OCI-LY1 (cell line): ENCODE measurements around the gene KAT7.

ENCODE experiments used
- H2AFZ ChIP-seq: fragments of 200-600 bp; sonication (generic), shearing (Covaris generic); 2 replicates; pipeline ENCODE4 v1.6.0; 2014; ENCODE audit warnings: antibody characterized with exemption, mild to moderate bottlenecking, low read length
- H3F3A ChIP-seq: fragments of 200-600 bp; sonication (generic), shearing (Covaris generic); 2 replicates; pipeline ENCODE4 v1.6.0; 2014; ENCODE audit warnings: mild to moderate bottlenecking, antibody characterized with exemption, low read length, moderate library complexity; ENCODE audit not compliant: insufficient read depth
- H3K27ac ChIP-seq: fragments of 200-600 bp; sonication (generic); 2 replicates; pipeline ENCODE4 v1.5.1; 2014; ENCODE audit warnings: low read length, mixed run types, mild to moderate bottlenecking, low read depth; ENCODE audit not compliant: poor library complexity, severe bottlenecking
- H3K27me3 ChIP-seq: fragments of 200-600 bp; sonication (generic); 2 replicates; pipeline ENCODE4 v1.6.0; 2014; ENCODE audit warnings: antibody characterized with exemption, mild to moderate bottlenecking, low read length, moderate library complexity; ENCODE audit not compliant: insufficient read depth
- H3K36me3 ChIP-seq: fragments of 200-600 bp; sonication (generic); 2 replicates; pipeline ENCODE4 v1.6.1; 2014; ENCODE audit warnings: mild to moderate bottlenecking, antibody characterized with exemption, low read length, moderate library complexity, mixed read lengths; ENCODE audit not compliant: insufficient read depth
- H3K4me1 ChIP-seq: fragments of 200-600 bp; sonication (generic); 2 replicates; pipeline ENCODE4 v1.5.1; 2014; ENCODE audit warnings: mild to moderate bottlenecking, low read length, moderate library complexity; ENCODE audit not compliant: insufficient read depth, severe bottlenecking
- H3K4me2 ChIP-seq: fragments of 200-600 bp; sonication (generic), shearing (Covaris generic); 2 replicates; pipeline ENCODE4 v1.6.1; 2014; ENCODE audit warnings: low read length
- H3K4me3 ChIP-seq: fragments of 200-600 bp; sonication (generic); 2 replicates; pipeline ENCODE4 v1.5.1; 2014; ENCODE audit warnings: low read length, low read depth, mild to moderate bottlenecking, mixed read lengths; ENCODE audit not compliant: poor library complexity, severe bottlenecking
- H3K79me2 ChIP-seq: fragments of 200-600 bp; shearing (Covaris generic); 2 replicates; pipeline ENCODE4 v1.6.1; 2016; ENCODE audit warnings: mixed run types, low read length, mixed read lengths; ENCODE audit not compliant: insufficient read depth
- H3K9ac ChIP-seq: fragments of 200-600 bp; sonication (generic), shearing (Covaris generic); 2 replicates; pipeline ENCODE4 v1.6.1; 2014; ENCODE audit warnings: mild to moderate bottlenecking, low read length, mixed read lengths
- H3K9me2 ChIP-seq: fragments of 200-600 bp; sonication (generic), shearing (Covaris generic); 2 replicates; pipeline ENCODE4 v1.6.1; 2014; ENCODE audit warnings: low read depth, mild to moderate bottlenecking, low read length, mixed read lengths
- H3K9me3 ChIP-seq: fragments of 200-600 bp; shearing (Covaris generic); 2 replicates; pipeline ENCODE4 v1.6.1; 2014; ENCODE audit warnings: low read length, mixed read lengths
- H4K20me1 ChIP-seq: fragments of 200-600 bp; sonication (generic), shearing (Covaris generic); 2 replicates; pipeline ENCODE4 v1.6.0; 2016; ENCODE audit warnings: mild to moderate bottlenecking, low read length; ENCODE audit not compliant: insufficient read depth
- CTCF ChIP-seq: fragments of 200-600 bp; sonication (generic), shearing (Covaris generic); IDR thresholded peaks from 2 replicates; pipeline ENCODE4 v1.5.1; 2017; ENCODE audit warnings: mild to moderate bottlenecking, antibody characterized with exemption, low read length, moderate library complexity, mixed read lengths
- EZH2 ChIP-seq: fragments of 200-600 bp; sonication (generic), shearing (Covaris generic); IDR thresholded peaks from 2 replicates; pipeline ENCODE4 v1.8.0; 2017; ENCODE audit warnings: borderline replicate concordance, mixed run types, mild to moderate bottlenecking, antibody characterized with exemption, low read length, moderate library complexity, mixed read lengths

Gene KAT7

GRCh38 chr17:49775546-49776260 is 12.8 kb upstream of the KAT7 start:
- no peaks in the 10 kb centered on the region for H4K20me1 ChIP-seq
- H3K27me3 ChIP-seq: no peaks in the 10 kb centered on the region
- no peak overlapping the region for H3K27ac ChIP-seq
- no peaks in the 10 kb centered on the region for H3K36me3 ChIP-seq
- H2AFZ ChIP-seq: no peak overlapping the region
- H3K9me3 ChIP-seq: no peaks in the 10 kb centered on the region
- no peak overlapping the region for H3K4me2 ChIP-seq
- H3K9me2 ChIP-seq: no peaks in the 10 kb centered on the region
- H3K4me1 ChIP-seq: no peaks in the 10 kb centered on the region
- no peaks in the 10 kb centered on the region for H3K79me2 ChIP-seq
- H3K9ac ChIP-seq: no peak overlapping the region
- TF ChIP-seq EZH2: no peak
- no peak for TF ChIP-seq CTCF
- no peak overlapping the region for H3K4me3 ChIP-seq
- no peaks in the 10 kb centered on the region for H3F3A ChIP-seq

- no peak overlapping the region for H3K9ac ChIP-seq
- no peak overlapping the region for H2AFZ ChIP-seq
- no peak overlapping the region for H3K4me3 ChIP-seq
- H4K20me1 ChIP-seq: no peaks in the 10 kb centered on the region
- H3K27ac ChIP-seq: no peak overlapping the region
- no peaks in the 10 kb centered on the region for H3K9me2 ChIP-seq
- no peaks in the 10 kb centered on the region for H3K79me2 ChIP-seq
- TF ChIP-seq CTCF: no peak
- TF ChIP-seq EZH2: no peak
- H3K36me3 ChIP-seq: no peaks in the 10 kb centered on the region
- no peaks in the 10 kb centered on the region for H3K27me3 ChIP-seq
- H3K4me1 ChIP-seq: no peaks in the 10 kb centered on the region
- H3F3A ChIP-seq: no peaks in the 10 kb centered on the region
- H3K9me3 ChIP-seq: no peaks in the 10 kb centered on the region
- H3K4me2 ChIP-seq: no peak overlapping the region
Measured at GRCh38 chr17:49776551-49777300, 11.8 kb upstream of the KAT7 start.

GRCh38 chr17:49777563-49777962 is 10.9 kb upstream of the KAT7 start:
- Histone ChIP-seq H2AFZ (no peak overlapping the region), H3K79me2 (no peaks in the 10 kb centered on the region), H3K27ac (no peak overlapping the region), H3K36me3 (no peaks in the 10 kb centered on the region), H3K4me2 (no peak overlapping the region), H3K4me3 (no peak overlapping the region), H3K4me1 (no peaks in the 10 kb centered on the region), H3K27me3 (no peaks in the 10 kb centered on the region), H3K9me2 (no peaks in the 10 kb centered on the region), H3K9me3 (no peaks in the 10 kb centered on the region), H4K20me1 (no peaks in the 10 kb centered on the region), H3K9ac (no peak overlapping the region), H3F3A (no peaks in the 10 kb centered on the region)
- TF ChIP-seq EZH2 (no peak), CTCF (no peak)
